ENCODE results near the gene CREB3L2.

Gene CREB3L2

DNA sequence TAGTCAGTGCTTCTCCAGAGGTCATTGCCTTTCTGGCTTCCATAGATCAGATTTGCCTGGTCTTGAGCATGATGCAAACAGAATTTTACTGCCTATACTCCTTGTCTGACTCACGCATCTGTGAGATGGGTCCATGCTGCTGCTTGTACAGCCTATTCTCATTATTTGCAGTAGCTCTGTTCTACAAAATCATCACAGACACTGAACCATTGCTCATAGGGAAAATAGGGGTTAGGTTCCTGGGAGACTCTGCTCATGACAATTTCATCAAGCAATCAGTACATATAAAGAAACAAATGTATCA is 7.4 kb upstream of the CREB3L2 start:
- DNase-seq = no peak

DNA sequence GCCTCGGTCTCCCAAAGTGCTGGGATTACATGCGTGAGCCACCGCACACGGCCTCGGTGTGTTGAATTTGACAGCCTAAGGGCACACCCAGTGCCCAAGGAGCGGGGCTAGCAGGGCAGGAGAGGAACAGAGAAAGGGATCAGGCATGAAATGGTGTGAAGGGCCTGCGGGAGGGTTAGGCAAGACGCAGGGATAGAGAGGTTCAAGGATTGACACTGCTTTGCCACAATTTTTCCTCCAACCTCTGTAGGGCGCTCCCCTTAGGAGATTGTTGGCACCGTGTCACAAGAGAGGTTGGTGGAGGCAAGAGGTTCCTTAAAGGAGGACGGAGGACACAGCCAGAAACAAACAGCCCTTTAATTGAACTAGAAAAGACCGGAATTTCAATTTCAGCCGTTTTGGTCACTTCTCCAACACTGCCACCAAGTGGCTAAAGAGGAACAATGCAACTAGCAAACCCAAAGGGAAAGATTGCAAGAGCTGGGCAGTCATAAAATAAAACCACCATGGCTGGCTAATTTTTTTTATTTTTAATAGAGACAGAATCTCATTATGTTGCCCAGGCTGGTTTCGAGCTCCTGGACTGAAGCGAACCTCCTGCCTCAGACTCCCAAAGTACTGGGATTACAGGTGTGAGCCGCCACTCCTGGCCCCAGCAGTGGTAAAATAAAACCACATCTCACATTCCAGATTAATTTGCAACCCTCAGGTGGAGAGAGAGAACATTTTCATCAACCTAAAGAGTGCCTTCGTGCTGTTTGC is 6.9 kb upstream of the CREB3L2 start:
- peak; percentile 70 for DNase-seq

DNA sequence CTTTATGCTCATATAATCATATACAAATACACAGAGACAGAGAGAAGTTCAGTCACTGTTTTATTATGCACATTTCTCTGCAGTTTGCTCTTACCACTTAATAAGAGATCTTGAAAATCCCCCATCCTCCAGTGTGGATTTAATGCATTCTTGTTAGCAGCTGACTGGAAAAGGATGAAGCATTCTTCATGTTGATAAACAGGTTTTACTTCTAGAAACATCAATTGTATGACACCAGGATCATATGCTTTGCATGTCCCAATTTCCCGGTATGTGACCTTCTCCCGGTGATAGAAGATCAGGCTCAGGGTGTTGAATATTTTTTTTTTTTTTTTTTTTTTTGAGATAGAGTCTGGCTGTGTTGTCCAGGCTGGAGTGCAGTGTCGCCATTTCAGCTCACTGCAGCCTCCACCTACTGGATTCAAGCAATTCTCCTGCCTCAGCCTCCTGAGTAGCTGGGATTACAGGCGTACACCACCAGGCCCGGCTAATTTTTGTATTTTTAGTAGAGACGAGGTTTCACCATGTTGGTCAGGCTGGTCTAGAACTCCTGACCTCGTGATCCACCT is 6.2 kb upstream of the CREB3L2 start:
- no peak for DNase-seq

DNA sequence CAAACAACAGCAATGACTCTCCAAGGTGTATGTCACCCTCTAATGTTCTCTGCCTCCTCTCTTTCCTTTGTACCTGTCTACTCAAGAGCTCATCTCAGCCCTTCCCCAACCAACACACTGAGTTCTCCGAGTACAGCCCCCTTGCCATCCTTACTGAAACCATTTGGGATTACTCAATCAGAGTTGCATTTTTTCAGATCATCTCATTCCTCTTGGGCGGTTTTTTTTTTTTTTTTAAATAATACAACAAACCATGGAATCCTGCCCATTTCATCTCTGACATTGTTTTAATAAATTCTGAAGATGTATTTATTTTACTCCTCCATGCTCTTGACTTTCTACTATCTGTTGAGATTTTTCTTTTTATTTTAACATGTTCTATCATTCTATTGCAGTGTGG is 4.2 kb upstream of the CREB3L2 start:
- no peak for DNase-seq

DNA sequence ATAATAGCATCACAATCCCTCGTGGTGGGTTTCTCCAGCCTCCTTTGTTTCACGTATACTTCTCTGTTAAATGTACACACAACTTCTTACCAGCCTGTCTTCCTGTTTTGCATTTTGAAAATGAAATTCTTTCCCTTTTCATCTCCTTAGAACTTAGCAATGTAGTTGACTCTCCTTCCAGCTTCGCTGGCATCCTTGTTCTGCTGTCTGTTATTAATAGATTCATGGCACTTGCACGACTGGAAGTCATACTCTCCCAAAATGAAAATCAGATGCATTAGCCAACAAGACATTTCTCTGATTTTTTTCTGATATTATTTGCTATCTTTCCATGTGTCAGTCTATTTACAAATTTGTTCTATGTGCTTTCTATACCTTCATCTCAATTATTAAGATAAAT is 3.0 kb upstream of the CREB3L2 start:
- no peak for DNase-seq

DNA sequence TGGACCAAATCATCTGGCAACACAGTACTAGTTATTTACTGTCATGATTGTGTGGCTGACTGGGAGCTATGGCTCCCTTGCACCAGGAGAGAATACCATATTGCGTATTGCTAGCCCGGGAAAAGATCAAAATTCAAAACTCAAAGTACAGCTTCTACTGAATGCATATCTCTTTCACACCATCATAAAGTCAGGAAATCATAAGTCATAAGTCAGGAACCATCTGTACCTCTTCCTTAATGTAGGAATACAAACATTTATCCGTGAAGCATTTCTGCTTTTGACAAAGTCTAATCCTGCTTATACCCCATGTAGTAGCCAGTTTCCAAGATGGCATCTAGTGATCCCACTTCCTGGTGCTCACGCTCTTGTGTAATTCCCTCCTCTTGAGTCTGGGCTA is 2.2 kb upstream of the CREB3L2 start:
- no peak for DNase-seq

DNA sequence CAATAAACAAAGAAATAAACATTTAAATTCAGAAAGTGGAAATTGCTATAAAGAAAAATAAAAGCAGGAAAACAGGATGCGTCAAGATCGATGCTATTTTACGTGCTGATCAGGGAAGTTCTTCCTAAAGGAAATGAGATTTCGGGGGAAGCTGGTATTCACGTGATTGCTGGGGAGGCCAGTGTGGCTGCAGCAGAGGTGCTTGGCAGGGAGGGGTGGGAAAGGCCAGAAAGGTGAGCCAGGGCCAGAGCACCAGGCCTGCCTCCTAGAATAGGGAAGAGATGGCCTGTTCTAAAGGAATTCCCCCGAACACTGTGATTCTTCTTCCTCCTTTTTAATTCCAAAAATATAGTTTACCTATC is 923 bp upstream of the CREB3L2 start:
- no peak for DNase-seq

DNA sequence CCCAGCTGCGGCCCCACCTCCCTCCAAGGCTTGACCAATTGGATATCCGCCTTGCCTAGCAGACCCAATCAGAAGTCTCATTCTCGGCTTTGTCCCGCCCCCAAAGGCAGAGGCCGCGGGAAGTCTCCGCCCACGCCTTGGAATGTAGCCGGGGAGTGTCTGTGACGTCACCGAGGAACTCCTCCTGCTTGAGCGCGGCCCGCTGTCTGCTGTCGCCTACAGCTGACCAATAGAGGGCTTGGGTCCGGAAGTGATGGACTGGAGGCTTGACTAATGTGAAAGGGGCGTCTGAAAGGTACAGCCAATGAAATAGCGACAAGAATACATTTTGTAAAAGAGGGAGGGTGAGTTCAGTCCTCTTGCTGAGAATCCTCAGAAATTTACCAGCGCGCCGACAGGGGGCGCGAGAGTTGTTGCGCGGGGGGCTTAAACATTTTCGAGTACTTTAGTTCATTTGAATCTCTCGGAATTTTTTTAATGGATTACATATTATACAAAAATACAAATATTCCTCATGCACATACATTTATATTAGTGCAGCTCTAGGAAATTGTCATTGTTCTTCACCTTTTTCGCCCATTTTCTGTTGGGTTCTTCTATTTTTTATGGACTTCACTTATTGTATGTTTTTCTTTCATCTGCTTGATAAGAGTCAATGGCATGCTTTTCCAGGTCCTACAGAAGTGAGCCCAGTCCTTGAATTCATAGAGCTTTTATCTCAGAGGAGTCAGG is 376 bp upstream of the CREB3L2 start:
- DNase-seq = peak; percentile 99

DNA sequence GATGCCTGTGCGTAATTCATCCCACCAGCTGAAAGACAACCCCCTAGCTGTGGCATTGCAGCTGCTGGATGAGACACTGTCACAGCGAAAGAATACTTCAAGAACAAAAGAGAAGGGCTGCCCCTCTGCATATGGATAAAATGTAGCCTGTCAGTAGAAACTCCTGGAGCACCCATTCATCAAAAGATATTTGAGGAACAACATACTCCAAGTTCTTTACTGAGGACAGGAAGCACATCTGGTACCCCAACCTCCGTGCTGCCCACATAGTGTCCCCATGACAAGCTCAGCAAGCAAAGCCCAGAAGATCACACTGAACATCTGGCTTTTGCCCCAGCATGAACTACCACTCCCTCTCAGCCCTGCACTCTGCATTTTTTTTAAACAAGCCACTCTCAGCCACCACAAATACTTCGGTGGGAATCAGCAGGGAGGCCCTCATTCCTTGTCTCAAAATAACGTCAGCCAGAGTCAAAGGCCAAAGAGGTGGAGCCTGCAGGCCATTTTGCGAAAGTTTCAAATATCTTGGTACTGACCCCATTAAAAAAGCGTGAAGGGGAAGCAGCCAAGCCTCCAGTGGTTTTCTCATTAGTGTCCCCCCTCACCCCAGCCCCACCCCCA is 1.7 kb downstream of the CREB3L2 start:
- DNase-seq = no peak

DNA sequence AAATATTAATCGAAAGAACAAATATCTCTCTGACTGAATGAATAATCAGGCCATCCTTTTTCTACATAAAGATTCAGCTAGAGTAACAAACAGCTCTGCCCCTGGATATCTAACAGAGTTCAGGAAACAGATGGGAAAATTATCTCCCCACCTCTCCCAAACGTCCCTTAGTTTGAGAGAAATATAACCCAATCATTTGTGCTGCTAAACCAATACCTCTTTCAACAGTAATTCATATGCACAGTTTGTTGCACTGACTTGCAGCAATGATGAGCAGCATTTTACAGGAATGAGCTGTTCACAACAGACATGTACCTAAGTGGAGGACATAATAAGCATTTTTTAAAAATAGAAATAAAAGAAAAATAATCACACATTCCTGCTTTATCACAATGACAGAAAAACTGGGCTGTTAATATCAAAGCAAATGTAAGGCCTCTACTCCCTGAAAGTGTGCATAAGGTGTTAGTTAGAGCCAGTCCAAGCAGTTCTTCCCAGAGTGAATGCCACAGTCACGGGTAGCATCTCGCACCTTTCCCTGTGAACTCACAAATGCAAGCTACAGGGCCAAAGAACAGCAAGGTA is 2.3 kb downstream of the CREB3L2 start:
- no peak for DNase-seq

DNA sequence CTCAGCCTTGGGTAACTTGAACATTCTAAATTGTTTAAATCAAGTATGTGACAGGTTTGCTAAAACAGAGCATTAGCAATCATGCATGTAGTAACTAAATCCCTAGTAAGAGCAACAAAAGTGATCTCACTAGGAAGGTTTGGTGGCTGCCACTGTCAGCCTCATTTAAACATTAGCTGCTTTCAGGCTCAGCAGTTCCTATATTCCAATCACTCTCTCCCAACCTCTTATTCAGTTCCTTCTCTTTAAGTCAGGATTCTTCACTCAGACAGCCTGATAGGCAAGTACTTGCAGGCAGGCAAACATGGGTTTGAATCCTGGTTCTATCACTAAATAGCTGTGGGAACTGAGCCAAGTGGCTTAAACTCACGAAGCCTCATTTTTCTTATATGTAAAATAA is 3.6 kb downstream of the CREB3L2 start:
- no peak for DNase-seq

DNA sequence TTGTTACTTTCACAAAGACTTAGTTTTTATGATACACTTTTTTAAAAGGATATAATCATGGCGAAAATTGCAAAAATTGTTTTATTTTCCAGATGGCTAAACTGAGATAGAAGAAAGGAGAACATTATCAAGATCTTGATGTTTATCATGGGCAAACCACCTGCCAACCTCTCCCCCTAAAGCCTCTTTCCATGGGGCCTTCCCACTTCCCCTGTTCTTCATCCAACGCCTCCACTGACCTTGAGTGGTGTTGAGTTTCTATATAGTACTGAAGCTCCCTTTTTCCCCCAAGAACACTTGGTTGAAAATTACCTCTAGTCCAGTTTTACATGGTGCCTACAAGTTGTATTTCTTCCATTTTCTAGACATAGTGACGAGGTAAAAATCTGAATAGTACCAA is 5.0 kb downstream of the CREB3L2 start:
- no peak for DNase-seq

DNA sequence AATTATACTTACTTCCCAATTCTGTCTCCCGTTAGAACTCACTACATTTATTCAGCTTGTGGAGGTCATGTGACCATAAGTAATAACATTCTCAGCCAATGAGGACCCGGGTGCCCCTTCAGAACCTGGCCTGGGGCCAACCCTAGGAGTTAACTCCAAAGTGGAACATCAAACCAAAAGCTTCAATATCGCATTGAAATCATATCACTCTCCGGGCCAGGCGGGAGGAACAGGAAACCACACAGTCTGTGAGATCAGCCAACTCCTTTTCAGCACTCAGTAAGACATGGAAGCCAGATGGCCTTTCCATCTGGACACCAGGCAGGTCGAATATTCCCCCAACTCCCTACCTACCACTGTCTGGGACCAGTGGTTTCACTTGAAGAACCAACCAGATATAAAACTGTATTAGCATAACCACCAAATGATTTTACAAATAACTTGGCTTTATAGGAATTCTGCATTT is 5.5 kb downstream of the CREB3L2 start:
- peak; percentile 26 for DNase-seq

DNA sequence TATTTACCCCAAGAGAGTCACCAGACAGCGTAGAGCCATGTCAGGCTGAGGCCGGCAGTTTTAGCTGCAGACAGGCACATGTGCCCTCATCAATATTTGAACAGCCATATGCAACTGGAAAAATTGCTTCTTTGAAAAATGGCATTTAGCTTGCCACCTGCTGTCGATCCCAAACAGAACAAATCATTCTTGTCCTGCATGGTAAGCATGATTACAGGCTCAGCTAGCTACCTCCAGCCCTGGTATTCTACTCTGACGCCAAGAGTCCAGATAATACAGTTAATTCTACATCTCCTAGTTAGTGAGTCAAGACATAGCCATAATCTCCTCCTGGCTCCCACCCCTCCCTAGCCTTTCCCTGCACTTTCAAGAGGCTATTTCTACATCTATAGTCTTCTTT is 7.7 kb downstream of the CREB3L2 start:
- DNase-seq = no peak

DNA sequence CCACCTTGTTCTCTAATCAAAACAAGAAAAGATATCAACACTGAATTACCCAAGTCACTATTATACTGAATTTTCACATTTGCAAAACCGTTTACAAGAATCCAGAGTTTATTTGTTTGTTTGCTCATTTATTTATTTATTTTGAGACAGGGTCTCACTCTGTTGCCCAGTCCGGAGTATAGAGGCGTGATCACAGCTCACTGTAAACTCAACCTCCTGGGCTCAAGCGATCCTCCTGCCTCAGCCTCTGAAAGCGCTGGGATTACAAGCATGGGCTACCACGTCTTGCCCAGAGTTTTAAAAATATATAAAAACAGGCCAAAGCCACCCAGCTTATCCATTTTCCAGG is 8.5 kb downstream of the CREB3L2 start:
- no peak for DNase-seq

DNA sequence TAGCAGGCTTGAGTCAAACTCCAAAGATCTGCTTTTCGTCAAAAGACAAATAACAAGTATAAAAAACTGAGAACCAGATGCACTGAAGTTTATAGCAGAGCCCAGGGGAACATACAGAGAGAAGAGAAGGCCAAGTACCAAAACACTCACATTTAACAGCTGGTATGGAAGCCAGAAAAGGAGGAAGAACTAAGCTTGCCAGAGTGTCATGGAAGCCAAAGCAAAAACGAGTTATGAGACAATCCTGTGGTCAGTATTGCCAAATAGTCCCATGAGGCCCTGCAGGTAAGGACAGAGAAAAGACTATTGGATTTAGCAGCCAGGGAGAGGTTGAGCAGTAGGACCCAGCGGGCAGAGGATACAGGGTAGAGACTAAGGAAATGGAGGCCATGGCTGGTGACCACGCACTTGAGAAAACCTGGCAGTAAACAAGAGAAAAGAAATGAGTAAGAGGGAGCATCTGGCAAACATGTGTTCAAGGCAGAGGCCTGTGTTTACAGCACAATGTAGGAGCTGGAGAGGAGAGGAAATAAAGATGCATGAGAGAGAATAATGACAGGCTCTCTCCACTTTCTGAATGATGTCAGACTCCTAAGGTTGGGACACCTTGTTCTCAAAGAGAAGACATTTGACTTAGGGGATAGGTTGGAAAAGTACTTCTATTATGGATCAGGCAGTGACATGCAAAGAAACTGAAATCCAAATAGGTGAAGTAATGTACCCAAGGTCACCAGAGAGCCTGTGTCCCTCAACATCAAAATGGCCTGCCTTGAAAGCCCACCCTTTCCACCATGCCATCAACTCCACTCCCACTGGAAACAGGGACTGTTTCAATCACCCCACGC is 9.1 kb downstream of the CREB3L2 start:
- no peak for DNase-seq

DNA sequence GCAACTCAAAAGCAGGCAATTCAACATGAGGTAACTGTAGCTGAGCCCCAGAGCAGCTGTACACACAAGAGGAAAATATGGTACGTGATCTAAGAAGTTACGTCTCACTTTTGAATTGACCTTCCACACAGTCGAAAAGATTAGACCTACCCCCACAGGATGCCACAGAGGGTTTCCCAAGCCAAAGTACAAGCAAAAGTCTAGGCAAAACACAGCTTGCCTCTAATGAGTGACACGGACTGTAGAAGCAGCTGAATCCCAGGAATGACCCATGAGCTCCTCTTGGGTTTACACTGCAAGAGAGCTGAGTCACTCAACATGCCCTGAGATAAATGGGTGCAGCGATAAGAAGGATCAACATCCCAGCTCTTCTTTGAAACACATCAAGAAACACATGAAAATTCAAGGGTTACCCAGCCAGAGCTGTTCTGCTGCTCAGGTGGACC is 9.8 kb downstream of the CREB3L2 start:
- no peak for DNase-seq

DNA sequence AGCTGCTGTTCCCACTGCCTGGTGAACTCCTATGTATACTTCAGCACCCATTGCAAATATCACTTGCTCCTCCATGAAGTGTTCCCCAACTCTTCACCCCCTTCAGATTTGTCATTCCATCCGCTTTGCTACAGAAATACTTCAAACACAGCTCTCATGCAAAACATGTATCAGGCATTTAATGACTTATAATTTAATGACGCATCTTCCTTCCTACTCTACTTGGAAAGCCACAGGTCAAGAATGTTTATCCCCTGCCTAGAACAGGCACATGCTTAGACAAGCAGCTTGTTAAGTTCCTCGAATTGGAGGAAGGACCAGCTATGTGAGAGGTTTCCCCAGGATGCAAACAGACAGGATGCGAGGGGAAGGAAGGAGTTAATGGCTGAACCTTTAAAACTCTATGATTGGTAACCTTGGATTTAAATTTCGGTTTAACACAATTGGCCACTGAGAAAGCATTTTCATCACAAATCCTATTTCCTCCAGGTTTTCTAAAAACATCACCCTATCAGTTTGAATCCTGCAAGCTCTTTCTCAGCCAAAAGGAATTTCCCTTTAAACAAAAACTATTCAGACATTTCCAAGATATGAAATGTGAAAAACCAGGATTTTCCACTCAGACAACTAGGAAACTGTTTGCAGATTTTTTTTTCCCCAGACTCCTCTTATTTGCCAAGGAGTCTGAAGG is 11.5 kb downstream of the CREB3L2 start:
- DNase-seq = no peak

DNA sequence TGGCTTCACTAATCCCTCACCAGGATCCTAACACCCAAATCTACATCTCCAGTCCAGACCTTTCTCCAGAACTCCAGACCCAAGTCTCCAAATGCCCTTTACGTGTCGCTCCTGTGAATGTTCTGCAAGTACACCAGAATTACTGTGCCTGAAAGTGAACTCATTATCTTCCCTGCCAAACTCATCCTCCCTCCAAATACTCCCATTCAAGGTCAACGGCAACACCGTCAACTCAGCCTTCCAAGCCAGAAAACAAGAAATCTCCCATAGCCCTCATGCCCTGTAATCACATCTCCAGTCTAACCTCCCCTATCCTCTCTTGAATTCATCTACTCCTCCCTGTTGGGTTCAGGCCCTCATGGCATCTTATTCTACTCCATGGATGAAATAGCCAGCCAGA is 12.3 kb downstream of the CREB3L2 start:
- DNase-seq = no peak

DNA sequence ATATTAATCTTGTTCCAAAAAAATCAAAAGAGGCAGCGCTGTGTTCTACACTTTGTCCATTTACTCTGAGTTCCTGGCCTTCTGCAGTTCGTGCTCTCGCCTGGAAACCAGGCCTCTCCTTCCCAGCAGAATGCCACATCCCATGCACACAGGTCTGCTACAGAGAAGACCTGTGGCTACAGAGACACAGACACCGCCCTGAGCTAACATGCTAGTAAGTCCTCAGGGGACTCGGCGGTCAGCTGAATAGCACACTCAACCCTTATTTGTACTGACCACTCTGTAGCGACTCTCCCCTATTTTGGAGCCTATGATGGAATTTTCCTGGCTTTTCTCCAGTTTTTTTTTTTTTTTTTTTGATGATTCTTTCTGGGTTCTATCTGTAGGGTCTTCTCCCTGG is 12.8 kb downstream of the CREB3L2 start:
- no peak for DNase-seq

DNA sequence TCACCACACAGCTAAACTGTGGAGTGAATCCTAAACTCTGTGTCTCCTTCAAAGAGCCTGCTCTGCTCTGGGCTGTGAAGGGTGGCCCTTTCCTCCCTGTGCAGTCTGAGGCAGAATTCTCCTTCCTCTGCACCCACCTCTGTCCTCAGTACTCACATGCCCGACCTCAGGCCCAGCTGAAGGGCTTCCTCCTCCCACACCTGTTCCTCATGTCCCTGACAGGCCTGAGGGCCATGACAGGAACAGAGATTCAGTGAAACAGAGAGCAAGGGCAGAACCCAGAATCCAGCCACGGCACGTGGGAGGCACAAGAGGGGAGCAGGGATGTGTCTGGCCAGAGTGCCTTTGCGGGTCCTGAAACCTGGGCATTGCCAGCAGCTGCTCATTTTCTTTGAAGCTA is 13.9 kb downstream of the CREB3L2 start:
- no peak for DNase-seq

DNA sequence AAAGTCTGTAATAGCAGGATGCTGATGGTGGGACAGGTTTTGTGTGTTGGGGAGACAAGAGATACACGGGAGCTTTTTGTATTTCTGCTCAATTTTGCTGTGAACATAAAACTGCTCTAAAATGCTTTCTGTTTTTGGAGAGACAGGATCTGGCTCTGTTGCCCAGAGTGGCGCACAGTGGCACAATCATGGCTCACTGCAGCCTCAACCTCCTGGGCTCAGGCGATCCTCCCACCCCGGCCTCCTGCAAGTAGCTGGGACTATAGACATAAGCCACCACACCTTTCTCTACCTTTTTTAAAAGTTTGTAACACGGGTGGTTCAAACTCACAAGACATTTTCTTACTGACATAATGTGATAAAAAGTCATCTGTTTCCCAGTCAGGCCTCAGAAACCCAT is 14.3 kb downstream of the CREB3L2 start:
- no peak for DNase-seq

Measured in CD4-positive, alpha-beta T cell treated with Interleukin-10 for 1 hour (primary cell).